GM18951 (cell line): ENCODE data around the gene AGBL1.

Source experiments
- POLR2A ChIP-seq: IDR thresholded peaks from 4 replicates; pipeline ENCODE4 v1.6.1; 2011; ENCODE audit warnings: mild to moderate bottlenecking; ENCODE audit not compliant: insufficient read length, insufficient read depth; ENCODE audit errors: extremely low read depth
- in situ Hi-C: fragments of 300-500 bp; cut with MboI; formaldehyde crosslinking; loops from one replicate; pipeline ENCODE4 v1.12.0; 2022; ENCODE audit warnings: low sequenced_read_pairs, mixed read lengths, inconsistent platforms; ENCODE audit not compliant: unreplicated experiment

The AGBL1 gene

GRCh38 chr15:86079508-86080266 is at the start of gene AGBL1:
Gene AGBL1 (plus strand): TSS chr15:86079871.
- TF ChIP-seq POLR2A = no peak
- in situ Hi-C loops = no loop called here

GRCh38 chr15:86034904-86035303 is 44.8 kb upstream of the AGBL1 start:
- TF ChIP-seq POLR2A = no peak
- in situ Hi-C loops = no loop called here

- in situ Hi-C loops = no loop called here
- no peak for TF ChIP-seq POLR2A
Measured at GRCh38 chr15:86036243-86036642, 43.4 kb upstream of the AGBL1 start.

- in situ Hi-C loops = no loop called here
- TF ChIP-seq POLR2A = no peak
Measured at GRCh38 chr15:86038491-86038890, 41.2 kb upstream of the AGBL1 start.

GRCh38 chr15:86040356-86041033 is 39.2 kb upstream of the AGBL1 start:
- in situ Hi-C loops = no loop called here
- TF ChIP-seq POLR2A = no peak

- in situ Hi-C loops = no loop called here
- TF ChIP-seq POLR2A = no peak
Measured at GRCh38 chr15:86041399-86041798, 38.3 kb upstream of the AGBL1 start.

GRCh38 chr15:86042226-86042625 is 37.4 kb upstream of the AGBL1 start:
- in situ Hi-C loops = no loop called here

GRCh38 chr15:86044981-86045380 is 34.7 kb upstream of the AGBL1 start:
- no peak for TF ChIP-seq POLR2A
- in situ Hi-C loops = no loop called here

More at GRCh38 chr15:86042226-86042625, 37.4 kb upstream of the AGBL1 start:
- TF ChIP-seq POLR2A = no peak

GRCh38 chr15:86054338-86054737 is 25.3 kb upstream of the AGBL1 start:
- TF ChIP-seq POLR2A = no peak
- in situ Hi-C loops = no loop called here

GRCh38 chr15:86055688-86056087 is 24.0 kb upstream of the AGBL1 start:
- TF ChIP-seq POLR2A = no peak
- in situ Hi-C loops = no loop called here

GRCh38 chr15:86059851-86060250 is 19.8 kb upstream of the AGBL1 start:
- in situ Hi-C loops = no loop called here
- no peak for TF ChIP-seq POLR2A

- in situ Hi-C loops = no loop called here
- no peak for TF ChIP-seq POLR2A
Measured at GRCh38 chr15:86060674-86061073, 19.0 kb upstream of the AGBL1 start.

GRCh38 chr15:86061581-86061980 is 18.1 kb upstream of the AGBL1 start:
- in situ Hi-C loops = no loop called here
- TF ChIP-seq POLR2A = no peak

GRCh38 chr15:86062646-86063243 is 16.9 kb upstream of the AGBL1 start:
- in situ Hi-C loops = no loop called here
- TF ChIP-seq POLR2A = no peak
